Hair follicular keratinocyte (primary cell): ENCODE results near the gene PRC1. TPM values are rescaled to one million over a fixed set of nuclear protein-coding genes. Genes with fewer than 3 reads are reported as not detected.

Experiments used
- total RNA-seq: library from RNA; depleted of rRNA; stranded (reverse); fragments of >200 nt; gene quantifications from 2 replicates; pipeline ENCODE4 v1.2.3, GENCODE V29; 2015

The PRC1 gene
- 38.0 and 169 TPM in 2 replicates for total RNA-seq

GRCh38 chr15:90994417-90995311 lies at the start of gene PRC1:
TSS of gene PRC1 (minus strand) at chr15:90994535. CDS start at chr15:90994417, 118 bp downstream.

GRCh38 chr15:91022075-91022831 lies 27.9 kb upstream of the PRC1 start, which contains the start of gene VPS33B:
TSS of gene VPS33B (minus strand) at chr15:91022594. CDS start at chr15:91022249, 345 bp downstream.

GRCh38 chr15:90954712-90955623 lies 39.4 kb downstream of the PRC1 start, which contains the start of gene RCCD1:
TSS of gene RCCD1 (plus strand) at chr15:90954884. CDS start at chr15:90956735, 1,851 bp downstream.

GRCh38 chr15:90934949-90935751 lies 59.2 kb downstream of the PRC1 start, which contains the start of gene UNC45A:
TSS of gene UNC45A (plus strand) at chr15:90935285. CDS start at chr15:90935325, 40 bp downstream.

GRCh38 chr15:90931828-90932659 lies 62.3 kb downstream of the PRC1 start, which contains the start of gene HDDC3:
TSS of gene HDDC3 (minus strand) at chr15:90932549. CDS start at chr15:90932540, 9 bp downstream.

Other genes starting within 250 kb of the PRC1 start
- gene FURIN, start 125.9 kb downstream of the PRC1 start, total RNA-seq: 56.6 and 87.8 TPM in 2 replicates
- gene FES, start 110.0 kb downstream of the PRC1 start, total RNA-seq: 1.9 and 2.1 TPM in 2 replicates
- gene MAN2A2, start 91.2 kb downstream of the PRC1 start, total RNA-seq: 3.9 and 6.6 TPM in 2 replicates
- 18.7 and 18.8 TPM in 2 replicates for gene HDDC3, start 62.0 kb downstream of the PRC1 start, total RNA-seq
- 50.8 and 57.8 TPM in 2 replicates for gene UNC45A, start 59.2 kb downstream of the PRC1 start, total RNA-seq
- gene RCCD1, start 39.7 kb downstream of the PRC1 start, total RNA-seq: 16.7 and 24.1 TPM in 2 replicates
- gene VPS33B, start 28.1 kb upstream of the PRC1 start, total RNA-seq: 14.8 and 22.0 TPM in 2 replicates
- under 0.01 and 0.08 TPM in 2 replicates for gene SV2B, start 105.7 kb upstream of the PRC1 start, total RNA-seq